ENCODE data around the gene SEMA7A. TPM values are rescaled to one million over a fixed set of nuclear protein-coding genes. Genes with fewer than 3 reads are reported as not detected.

SEMA7A gene
- total RNA-seq, 3 donors from 2014 or later = 187 to 215 (median 195) TPM

DNA sequence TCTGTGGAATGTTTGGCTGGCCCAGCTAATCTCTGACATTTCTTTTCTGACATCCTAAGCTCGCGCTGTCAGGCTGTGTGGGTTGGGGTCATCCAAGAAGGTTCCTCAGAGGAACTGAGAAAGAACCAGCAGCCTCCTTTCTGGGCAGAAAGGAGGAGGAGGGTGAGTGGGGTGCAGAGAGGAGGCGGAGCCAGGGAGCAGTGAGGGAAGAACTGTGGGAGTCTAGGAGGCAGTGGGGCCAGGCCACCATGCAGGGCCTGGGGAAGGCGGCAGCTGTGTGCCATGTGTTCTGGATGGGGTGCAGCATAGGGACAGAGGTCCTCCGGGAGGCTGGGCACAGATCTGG lies 5.3 kb downstream of the SEMA7A start:
- Mint-ChIP-seq H3K27me3 (ENCODE audit: low read depth) (no peaks in the 10 kb centered on the region), H3K4me1 (ENCODE audit: low read depth) (peaks cover 55% of the 10 kb centered on the region), H3K9me3 (no peaks in the 10 kb centered on the region), H3K4me3 (peak overlapping the region; percentile 94), H3K36me3 (ENCODE audit: insufficient read depth) (peaks cover 61% of the 10 kb centered on the region)
- DNase-seq (no peak), ATAC-seq (no peak)

DNA sequence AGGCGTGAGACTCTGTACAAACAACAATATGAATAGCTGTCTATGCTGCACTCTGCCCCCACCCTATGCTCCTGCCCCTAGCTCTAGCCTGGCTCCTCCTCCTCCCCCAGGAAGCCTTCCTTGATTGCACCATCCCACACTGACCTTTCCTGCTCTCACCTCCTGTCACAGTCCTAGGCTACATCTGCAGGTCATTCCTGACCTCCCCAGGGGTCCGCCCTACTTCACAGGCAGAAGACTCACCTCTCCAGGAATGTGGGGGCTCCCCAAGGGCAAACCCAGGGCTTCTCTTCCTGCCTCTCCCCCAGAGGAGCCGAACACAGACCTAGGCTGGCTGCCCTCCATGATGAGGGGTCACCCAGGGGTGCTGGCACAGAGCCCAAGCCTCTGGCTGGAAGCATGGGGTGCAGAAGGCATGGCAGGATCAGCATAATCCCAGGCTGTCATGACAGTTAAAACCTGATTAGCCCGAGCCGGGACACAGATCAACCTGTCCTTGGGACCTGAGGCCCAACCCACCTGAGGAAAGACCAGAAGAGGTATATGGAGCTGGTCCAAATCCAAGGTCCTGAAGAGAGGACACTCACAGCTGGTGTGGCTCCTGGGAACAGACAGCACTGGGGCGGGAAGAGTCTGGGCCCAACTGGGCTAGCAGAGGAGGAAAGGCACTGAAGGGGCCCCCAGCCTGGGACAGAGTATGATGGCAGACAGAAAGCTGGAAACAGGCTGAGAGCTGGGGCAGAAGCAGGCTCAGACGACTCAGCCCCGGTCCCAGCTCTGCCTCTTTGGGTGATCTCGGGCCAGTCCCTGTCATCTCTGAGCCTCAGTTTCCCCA lies 5.9 kb downstream of the SEMA7A start:
- H3K4me3 Mint-ChIP-seq = peak overlapping the region; percentile 94

GRCh38 chr15:74426404-74427281 lies 7.1 kb downstream of the SEMA7A start:
- DNase-seq (no peak), ATAC-seq (no peak)
- Mint-ChIP-seq H3K4me3 (peak overlapping the region; percentile 23), H3K4me1 (ENCODE audit: low read depth) (peaks cover 55% of the 10 kb centered on the region), H3K9me3 (no peaks in the 10 kb centered on the region), H3K27me3 (ENCODE audit: low read depth) (no peaks in the 10 kb centered on the region), H3K36me3 (ENCODE audit: insufficient read depth) (peaks cover 52% of the 10 kb centered on the region)

More for the DNA sequence above, 5.9 kb downstream of the SEMA7A start:
- Mint-ChIP-seq H3K9me3 (no peaks in the 10 kb centered on the region), H3K27me3 (ENCODE audit: low read depth) (no peaks in the 10 kb centered on the region), H3K36me3 (ENCODE audit: insufficient read depth) (peaks cover 61% of the 10 kb centered on the region), H3K4me1 (ENCODE audit: low read depth) (peaks cover 56% of the 10 kb centered on the region)
- DNase-seq (no peak), ATAC-seq (no peak)

DNA sequence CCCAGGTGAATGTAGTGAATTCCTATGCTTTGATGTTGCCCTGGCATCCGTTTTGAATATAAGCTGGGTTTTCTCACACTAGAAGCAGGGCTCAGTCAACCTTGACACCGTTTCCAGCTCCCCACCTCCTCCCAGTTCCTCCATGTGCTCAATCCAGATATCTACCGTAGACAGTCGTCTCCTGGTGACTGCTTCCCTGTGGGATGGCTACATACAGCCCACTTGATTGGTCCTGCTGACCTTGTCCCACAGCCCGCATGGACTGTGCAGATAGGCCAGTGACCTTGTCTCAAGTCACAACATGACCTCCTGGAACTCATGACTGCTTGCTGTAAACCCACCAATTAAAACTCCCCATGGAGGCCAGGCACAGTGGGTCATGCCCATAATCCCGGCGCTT lies 8.1 kb downstream of the SEMA7A start:
- no peaks in the 10 kb centered on the region for H3K9me3 Mint-ChIP-seq
- H3K36me3 Mint-ChIP-seq (ENCODE audit: insufficient read depth) = peaks cover 43% of the 10 kb centered on the region
- ATAC-seq (no peak), DNase-seq (no peak)
- H3K4me1 Mint-ChIP-seq (ENCODE audit: low read depth) = peaks cover 51% of the 10 kb centered on the region
- H3K4me3 Mint-ChIP-seq = peak overlapping the region; percentile 13
- H3K27me3 Mint-ChIP-seq (ENCODE audit: low read depth) = no peaks in the 10 kb centered on the region

DNA sequence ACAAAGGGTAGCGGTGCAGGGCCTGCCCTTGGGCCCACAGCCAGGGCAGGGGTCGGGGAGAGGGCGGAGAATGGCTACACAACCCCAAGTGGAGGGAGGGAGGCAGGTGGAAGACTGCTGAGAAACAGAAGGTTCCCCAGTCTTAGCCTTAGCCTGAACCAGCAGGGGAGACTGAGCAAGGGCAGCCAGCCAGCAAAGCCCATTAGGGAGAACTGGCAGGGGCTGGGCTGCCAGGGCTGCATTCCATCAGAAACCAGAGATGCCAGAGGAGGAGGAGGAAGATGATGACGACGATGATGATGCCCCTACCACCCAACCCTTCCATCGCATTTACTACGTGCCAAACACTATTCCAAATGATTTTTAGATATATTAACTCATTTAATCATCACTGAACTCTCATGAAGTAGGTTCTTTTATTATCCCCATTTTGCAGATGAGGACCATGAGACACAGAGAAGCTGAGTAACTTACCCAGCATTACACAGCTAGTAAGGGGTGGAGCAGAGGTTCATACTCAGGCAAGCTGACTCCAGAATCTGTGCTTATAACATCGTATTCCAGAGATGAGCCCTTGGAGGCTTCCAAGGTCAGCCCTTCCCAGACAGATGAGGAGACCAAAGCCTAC lies 8.7 kb downstream of the SEMA7A start:
- peaks cover 49% of the 10 kb centered on the region for H3K4me1 Mint-ChIP-seq (ENCODE audit: low read depth)
- H3K9me3 Mint-ChIP-seq = no peaks in the 10 kb centered on the region
- DNase-seq (no peak), ATAC-seq (no peak)
- no peaks in the 10 kb centered on the region for H3K27me3 Mint-ChIP-seq (ENCODE audit: low read depth)
- H3K4me3 Mint-ChIP-seq = no peak overlapping the region
- peaks cover 38% of the 10 kb centered on the region for H3K36me3 Mint-ChIP-seq (ENCODE audit: insufficient read depth)

DNA sequence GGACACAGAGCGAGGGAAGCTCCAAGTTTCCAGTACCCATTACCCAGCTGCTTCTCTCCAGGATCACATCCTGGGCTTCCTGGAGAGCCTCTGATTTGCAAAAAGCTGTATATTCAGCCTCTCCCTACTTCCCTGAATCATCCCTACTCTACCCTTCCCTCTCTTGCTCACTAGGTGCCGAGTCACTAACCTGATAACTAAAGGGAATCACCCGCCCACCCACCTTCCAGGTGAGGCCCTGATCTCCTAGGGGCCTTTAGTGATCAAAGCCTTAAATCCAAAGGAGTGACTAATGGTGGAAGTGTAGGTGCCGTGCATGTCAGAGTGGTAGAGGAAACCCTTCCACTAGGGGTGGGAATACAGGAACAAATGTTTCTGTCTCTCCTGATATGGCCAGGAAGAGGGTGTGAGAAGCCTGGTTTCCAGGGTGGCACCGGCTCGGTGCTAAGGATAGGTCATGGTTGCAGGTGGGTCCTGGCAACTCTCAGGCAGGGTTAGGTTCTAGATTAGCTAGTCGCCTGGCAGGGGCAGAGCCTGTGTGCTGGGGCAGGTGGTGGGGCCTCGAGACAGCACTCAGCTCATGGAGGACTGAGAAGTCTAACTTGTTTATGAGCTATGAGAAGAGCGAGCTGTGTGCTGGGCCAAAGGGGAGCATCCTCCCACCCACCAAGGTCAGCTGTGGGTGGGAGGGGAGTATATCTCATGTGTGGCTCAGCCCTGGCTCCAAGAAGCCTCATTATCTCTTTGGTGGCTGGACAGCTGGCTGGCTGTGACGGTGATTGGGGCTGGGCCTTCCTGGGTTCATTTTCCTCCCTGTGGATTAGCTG lies 10.1 kb downstream of the SEMA7A start:
- DNase-seq (no peak), ATAC-seq (no peak)
- Mint-ChIP-seq H3K36me3 (ENCODE audit: insufficient read depth) (peaks cover 32% of the 10 kb centered on the region), H3K4me3 (peak overlapping the region; percentile 9), H3K9me3 (no peaks in the 10 kb centered on the region), H3K27me3 (ENCODE audit: low read depth) (no peaks in the 10 kb centered on the region), H3K4me1 (ENCODE audit: low read depth) (peaks cover 42% of the 10 kb centered on the region)

GRCh38 chr15:74422652-74423430 lies 10.9 kb downstream of the SEMA7A start:
- peak overlapping the region; percentile 13 for H3K4me3 Mint-ChIP-seq
- ATAC-seq = no peak

GRCh38 chr15:74422265-74422651 lies 11.5 kb downstream of the SEMA7A start:
- Mint-ChIP-seq H3K4me1 (ENCODE audit: low read depth) (peaks cover 33% of the 10 kb centered on the region), H3K4me3 (no peak overlapping the region), H3K9me3 (no peaks in the 10 kb centered on the region), H3K27me3 (ENCODE audit: low read depth) (no peaks in the 10 kb centered on the region), H3K36me3 (ENCODE audit: insufficient read depth) (peaks cover 33% of the 10 kb centered on the region)
- no peak for DNase-seq
- ATAC-seq = no peak

More at GRCh38 chr15:74422652-74423430, 10.9 kb downstream of the SEMA7A start:
- H3K27me3 Mint-ChIP-seq (ENCODE audit: low read depth) = no peaks in the 10 kb centered on the region
- H3K36me3 Mint-ChIP-seq (ENCODE audit: insufficient read depth) = peaks cover 32% of the 10 kb centered on the region
- no peak for DNase-seq
- H3K9me3 Mint-ChIP-seq = no peaks in the 10 kb centered on the region
- peaks cover 36% of the 10 kb centered on the region for H3K4me1 Mint-ChIP-seq (ENCODE audit: low read depth)

- no peak for ATAC-seq
- H3K9me3 Mint-ChIP-seq = no peaks in the 10 kb centered on the region
- no peak overlapping the region for H3K4me3 Mint-ChIP-seq
- H3K36me3 Mint-ChIP-seq (ENCODE audit: insufficient read depth) = peaks cover 33% of the 10 kb centered on the region
- no peak for DNase-seq
- peaks cover 28% of the 10 kb centered on the region for H3K4me1 Mint-ChIP-seq (ENCODE audit: low read depth)
- no peaks in the 10 kb centered on the region for H3K27me3 Mint-ChIP-seq (ENCODE audit: low read depth)
Measured at GRCh38 chr15:74421302-74422245, 12.2 kb downstream of the SEMA7A start.

GRCh38 chr15:74420193-74420905 lies 13.4 kb downstream of the SEMA7A start:
- no peaks in the 10 kb centered on the region for H3K27me3 Mint-ChIP-seq (ENCODE audit: low read depth)
- peaks cover 26% of the 10 kb centered on the region for H3K4me1 Mint-ChIP-seq (ENCODE audit: low read depth)
- peaks cover 36% of the 10 kb centered on the region for H3K36me3 Mint-ChIP-seq (ENCODE audit: insufficient read depth)
- ATAC-seq = no peak
- DNase-seq = no peak
- H3K4me3 Mint-ChIP-seq = no peak overlapping the region
- H3K9me3 Mint-ChIP-seq = no peaks in the 10 kb centered on the region

DNA sequence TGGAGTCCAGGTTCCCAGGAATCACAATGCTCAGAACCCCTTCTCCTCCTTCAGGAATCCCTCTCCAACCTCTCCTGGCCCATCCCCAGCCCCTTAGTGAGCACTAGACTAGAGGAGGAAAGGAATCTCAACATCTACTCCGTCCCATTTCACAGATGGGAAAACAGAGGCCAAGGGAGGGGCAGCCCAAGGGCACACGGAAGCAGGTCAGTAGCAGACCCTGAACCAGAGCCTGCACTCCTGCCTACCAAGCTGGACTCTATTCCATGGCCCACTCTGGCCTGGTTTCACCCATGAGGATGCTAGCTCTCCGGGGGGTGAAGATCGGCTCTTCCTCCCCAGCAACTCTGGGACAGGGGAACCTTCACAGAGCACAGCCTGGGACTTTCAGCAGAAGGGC lies 14.3 kb downstream of the SEMA7A start:
- peaks cover 26% of the 10 kb centered on the region for H3K4me1 Mint-ChIP-seq (ENCODE audit: low read depth)
- DNase-seq (no peak), ATAC-seq (no peak)
- no peak overlapping the region for H3K4me3 Mint-ChIP-seq
- no peaks in the 10 kb centered on the region for H3K9me3 Mint-ChIP-seq
- no peaks in the 10 kb centered on the region for H3K27me3 Mint-ChIP-seq (ENCODE audit: low read depth)
- peaks cover 37% of the 10 kb centered on the region for H3K36me3 Mint-ChIP-seq (ENCODE audit: insufficient read depth)
